Hematopoietic multipotent progenitor cell treated with erythropoietin and hydrocortisone succinate and interleukin-3 and kit ligand, for 17 days (in vitro differentiated cells): Measurements from ENCODE around the gene MTCL3.

Experiments used
- DNase-seq: peaks from one replicate; pipeline ENCODE4 v3.0.0-alpha.2; 2015; ENCODE audit warnings: low spot score

Gene MTCL3

DNA sequence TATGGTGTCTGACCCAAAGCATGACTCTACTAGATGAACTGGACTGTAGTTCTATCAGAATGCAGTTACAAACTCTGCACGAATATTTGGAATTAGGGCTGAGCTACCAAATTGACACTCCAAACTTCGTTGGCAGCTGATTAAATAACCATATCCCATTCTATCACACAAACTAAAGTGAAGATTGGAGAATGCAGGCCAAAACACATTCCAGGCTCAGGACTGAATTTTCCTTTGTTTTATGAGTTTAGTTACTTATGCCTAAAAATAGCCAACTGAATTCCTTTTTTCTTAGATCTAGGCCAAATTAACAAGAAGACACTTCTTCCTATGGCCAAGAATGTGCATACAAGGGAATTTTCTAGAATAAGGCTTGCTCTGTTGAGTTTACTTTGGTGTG is 50.2 kb downstream of the MTCL3 start:
- DNase-seq = no peak

DNA sequence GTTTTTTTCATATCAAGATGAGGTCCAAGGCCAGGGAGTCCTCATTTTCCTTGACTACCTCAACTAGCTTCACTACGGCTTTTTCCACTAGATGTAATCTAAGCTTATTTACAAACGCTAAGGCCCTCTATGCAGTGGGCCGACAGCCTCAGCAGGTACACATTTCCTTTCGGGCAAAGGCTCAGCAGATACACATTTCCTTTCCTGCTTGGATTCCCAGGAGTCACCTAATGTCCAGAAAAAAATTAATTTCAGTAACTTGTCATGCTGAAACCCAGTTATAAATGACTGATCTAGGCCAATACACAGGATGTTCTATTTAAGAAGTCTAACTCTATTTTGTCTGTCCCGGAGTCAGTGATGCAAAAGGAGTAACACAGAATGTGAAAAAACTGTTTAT is 52.7 kb downstream of the MTCL3 start:
- DNase-seq = no peak

DNA sequence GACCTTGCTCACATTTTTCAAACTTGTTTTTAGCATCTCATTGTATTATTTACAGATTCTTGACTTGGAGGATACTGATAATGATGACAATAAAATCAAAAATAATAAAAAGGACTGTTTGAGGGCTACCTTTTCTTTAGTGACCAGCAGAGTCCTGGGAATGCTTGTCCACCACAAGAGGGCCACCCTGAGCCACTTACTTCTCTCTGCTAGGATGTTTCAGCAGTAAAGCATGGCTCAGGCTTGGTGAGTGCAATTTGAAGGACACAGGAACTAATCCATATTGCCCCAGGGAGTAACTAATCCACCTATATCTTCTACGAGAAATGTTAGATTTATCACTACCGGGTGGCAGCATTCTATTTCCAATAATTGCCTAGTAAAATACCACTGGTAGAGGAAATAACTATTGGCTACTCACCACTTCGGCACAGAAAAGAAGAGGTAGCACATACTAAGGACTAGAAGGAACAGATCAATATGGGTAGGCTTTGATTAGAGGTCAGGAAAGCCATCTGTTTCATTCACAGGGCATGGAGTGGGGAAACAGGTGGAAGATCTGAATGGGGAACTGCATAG is 54.2 kb downstream of the MTCL3 start:
- DNase-seq = no peak

DNA sequence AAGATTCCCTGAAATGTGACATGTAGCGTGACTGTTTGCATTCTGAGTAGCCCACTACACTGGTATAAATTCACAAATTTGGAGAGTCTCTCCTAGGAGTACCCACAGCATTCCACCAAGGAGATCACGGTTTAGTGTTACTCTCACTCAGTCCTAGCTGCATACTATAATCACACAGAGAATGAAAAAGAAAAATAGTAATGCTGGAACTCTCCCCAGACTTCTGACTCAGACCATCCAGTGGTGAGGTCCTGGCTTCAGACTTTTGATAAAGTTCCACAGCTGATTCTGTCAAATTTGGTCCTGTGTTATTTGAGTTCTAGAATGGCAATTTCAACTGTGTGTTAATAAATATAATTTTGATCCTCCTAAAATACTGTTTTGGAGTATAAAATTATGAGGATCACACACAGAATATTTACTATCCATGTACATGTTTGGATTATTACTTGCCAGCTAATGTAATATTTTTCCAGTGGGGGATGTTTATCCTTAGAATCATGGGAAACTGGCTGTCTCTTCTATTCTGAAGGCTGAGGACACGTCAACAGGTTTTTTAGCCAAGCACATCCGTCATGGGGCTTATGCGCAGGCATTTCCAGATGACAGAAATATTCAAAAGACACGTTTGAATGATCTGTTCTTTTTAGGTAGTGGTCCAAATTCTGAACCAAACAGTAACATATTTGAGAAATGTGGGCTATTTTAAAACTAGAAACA is 54.8 kb downstream of the MTCL3 start:
- no peak for DNase-seq

DNA sequence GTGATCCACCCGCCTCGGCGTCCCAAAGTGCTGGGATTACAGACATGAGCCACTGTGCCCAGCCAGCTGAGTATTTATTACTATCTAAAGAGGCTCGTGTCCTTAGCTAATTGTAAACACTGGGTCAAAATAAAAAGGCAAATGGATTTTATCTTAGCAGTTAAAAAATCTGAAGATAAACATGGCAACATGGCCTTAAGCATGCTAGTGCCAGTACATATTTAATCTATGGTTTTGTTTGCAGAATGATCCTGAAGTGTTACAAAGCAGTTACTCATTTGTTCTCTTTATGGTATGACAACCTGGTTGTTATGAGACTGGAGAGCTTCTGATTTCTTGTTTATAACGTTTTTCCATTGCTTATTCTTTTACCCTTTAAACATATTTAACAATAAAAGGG is 56.1 kb downstream of the MTCL3 start:
- DNase-seq = no peak

DNA sequence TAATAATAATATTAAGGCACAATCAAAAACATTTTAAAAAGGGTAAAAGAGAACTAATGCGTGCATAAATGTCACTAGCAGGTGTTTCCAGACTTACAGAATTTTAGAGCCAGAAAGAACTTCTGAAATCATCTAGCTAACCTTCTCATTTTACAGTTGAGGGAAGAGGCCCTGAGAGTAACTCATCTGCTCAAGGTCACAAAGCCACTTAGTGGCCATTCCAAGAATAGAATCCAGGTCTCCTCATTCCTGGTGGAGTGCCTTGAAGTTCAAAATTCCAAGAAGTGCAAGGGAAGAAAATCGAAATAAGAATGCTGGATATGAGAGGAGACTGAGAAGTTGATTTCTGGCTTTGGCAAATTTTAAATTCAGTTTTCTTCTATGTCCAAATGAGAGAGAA is 56.8 kb downstream of the MTCL3 start:
- DNase-seq = no peak

DNA sequence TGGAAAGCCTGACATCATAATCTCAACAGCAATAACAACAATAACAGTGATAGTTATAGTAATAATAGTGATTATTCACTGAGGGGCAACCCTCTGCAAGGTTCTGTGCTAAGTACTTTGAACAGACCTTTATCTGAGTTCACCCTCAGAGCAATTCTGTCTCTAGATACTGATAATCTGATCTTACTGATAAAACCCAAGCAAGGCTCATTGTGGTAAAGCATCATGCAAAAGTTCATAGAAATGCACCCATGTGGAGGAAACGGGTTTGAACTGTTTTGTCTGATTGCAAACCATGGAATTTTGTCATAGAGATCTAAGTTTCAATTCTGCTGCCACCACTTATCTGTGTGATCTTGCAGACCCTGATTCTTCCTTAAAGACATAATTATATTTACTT is 58.7 kb downstream of the MTCL3 start:
- no peak for DNase-seq

DNA sequence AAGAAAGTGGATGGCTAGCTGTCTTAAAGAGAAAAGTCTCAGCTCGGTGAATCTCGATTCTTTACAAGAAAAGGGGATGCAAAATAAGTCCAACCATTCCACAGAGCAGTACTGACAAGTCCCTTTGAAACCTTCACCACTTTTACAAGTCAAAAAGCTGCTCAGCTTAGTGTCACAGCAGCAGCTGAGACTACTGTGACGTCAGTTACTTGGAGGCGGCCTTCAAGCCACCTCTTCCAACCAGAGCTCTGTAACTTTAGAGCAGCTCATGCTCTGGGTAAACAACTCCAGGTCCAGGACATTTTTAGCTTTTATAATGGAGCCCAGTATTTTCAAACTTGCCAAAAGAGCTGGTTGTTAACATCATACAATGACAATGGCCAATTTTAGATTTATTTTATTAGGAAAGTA is 59.9 kb downstream of the MTCL3 start, which contains the start of gene KIAA0408:
TSS of gene KIAA0408 (minus strand) at position 159 of the 411 bp plus-strand sequence. CDS start 5,408 bp downstream, outside the sequence.
- DNase-seq = no peak

DNA sequence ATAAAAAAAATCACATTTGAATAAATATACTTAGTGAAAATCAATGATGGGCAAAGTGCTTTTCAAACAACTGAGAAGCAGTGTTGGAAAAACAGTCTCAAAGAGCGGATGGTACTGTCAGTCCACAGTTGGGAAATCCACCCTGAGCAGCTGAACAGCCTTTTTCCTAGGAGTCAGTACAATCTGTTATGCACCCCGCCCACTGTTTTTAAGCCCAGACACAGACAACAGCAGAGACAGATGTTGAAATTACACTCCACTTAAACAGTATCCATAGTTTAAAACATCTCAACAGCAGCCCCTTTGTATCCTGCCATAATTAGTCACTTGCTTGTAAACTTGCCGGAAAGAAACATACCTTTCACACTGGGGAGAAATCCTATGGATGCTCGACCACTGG is 60.3 kb downstream of the MTCL3 start:
- no peak for DNase-seq

DNA sequence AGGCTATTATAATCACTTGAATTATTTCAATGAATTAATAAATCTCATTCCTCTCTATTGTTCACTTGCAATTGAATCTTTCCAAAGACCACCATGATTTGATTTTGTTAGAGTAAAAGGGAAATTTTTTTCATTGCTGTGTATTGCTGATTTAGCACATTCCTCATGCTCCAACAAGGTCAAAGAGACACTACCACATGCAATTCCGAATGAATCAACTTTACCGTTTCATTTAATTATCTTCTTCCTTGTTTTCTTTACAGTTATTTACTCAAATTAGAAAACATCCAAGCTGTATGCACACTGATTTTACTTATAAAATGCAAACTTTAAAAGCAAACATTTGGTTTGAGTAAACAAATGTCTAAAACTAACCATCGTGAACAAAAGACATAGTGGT is 60.9 kb downstream of the MTCL3 start:
- no peak for DNase-seq

DNA sequence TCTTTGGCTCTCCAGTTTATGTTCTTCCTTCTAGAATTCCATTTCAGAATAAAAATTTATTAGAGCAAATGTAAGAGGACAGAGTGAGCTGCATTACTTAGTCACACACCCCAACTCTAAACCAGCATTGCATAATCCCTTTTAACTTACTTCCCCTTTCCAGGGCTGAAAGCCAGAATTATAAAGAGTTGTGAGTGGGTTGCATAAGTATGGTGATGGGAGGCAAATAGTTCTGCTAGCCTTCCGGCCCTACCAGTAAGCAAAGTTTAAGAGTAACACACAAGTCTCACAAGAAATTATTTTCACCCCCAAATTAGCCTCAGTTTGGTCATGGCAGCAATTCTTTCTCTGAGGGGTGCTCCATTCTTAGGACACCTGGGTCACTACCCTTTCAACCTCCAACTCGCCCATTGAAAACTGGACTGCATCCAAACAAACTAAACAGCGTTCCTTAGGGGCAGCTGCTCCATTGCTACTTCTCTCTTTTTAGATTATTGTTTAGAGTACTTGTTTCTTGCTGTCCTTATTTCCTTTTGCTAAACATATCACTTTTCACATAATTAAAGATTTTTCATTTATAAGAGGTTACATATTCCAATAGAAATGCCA is 61.6 kb downstream of the MTCL3 start:
- DNase-seq = no peak

DNA sequence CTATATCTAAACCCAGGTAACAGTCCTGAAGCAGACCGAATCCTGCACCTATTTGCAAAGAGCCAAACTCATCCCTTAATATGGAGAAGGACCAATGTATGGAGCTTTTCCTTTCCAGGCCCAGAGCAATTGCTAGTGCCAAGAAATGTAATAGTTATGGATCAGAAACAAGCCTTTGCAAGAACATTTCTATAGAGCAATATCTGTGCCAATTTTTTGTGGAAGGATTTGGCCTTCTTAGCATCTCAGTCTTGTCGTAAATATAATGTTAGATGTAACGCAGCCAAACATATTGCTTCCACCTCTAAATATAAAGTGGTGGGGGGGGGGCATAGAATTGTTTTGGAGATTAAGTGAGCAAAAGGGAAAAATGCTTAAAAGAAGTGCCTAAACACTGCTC is 62.7 kb downstream of the MTCL3 start:
- DNase-seq = no peak

DNA sequence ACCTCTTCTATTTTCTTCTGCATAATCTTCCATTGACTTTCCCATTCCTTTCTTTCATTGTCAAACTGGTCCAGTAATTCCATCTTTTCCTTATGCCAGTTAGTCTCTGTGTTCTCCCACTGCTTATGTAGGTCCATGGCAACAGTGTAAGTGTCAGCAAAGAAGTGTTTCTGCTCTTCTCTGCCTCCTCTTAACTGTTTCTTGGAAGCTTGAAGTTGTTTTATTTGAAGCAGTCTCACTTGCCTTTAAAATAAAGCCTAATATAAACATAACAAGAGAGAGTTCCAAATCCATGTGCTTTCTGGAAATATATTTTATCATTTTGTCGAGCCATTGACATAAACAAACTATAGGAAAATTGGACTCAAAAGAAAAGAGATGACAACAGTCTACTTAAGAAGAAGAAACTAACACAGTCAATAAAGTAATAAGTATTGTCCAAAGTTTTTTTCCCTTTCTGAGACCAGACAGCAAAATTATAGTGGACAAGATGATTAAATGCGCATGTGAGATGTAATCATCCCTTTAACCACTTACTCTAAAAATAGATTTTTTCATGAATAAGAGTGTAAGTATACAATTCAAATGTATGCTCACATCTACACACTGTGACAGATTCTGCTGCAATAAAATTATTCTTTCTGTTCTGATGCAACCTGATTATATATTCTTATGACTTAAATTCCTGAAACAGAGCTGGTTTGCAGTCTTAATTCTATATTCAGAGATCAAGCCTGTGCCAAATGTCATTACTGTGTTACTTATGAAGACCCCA is 65.1 kb downstream of the MTCL3 start:
- no peak for DNase-seq

DNA sequence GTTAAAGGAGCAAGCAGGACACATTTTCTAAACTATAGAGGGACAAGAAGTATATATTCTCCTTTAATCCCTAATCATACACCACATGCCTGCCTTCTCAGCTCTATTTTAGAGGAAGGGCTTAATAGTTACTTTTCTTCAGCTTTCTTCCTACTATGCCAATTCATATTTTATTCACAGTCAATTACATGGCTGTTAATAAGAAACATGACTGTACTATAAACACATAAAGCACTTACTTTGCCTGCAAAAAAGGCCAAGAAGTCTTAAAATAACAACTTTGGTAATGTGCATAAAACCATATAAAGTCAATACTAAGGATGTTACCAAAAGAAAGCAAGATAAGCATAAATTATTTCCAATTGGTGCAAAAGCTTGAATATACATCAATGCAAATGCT is 66.3 kb downstream of the MTCL3 start:
- DNase-seq = no peak

DNA sequence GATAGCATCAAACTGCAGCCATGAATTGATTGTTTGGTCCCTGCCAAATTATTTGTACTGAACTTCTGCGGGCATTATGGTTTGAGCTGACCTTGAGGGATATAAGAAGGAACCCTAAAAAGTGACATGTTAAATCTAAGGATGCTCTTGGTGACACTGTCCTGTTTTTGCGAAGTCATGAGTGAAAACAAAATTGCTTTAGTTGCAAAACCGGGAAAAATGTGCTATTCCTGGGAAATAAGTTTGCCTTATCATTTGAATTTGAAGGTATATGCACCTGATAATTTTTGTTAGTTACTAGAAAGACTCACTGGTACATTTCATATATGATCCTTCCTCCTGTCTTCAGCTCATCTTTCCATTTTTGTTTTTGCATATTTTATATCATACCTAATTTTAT is 67.7 kb downstream of the MTCL3 start:
- DNase-seq = no peak

DNA sequence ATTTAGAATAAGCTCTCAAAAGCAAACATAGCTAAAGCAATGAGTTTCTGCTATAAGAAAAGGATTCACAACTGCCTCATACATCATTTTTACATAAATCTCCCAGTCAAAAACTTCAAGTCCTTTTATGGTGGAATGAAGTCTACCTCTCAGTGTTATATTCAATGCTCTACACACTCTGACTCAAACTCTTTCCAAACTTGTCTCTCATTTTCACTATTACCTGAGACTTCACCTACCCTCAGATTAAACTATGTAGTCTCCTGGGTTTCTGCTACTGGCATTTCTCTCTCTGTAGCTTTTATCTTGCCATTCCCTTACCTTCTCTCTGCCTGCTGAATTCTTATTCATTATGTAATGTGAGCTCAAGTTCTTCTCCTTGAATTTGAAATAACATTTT is 71.4 kb downstream of the MTCL3 start:
- no peak for DNase-seq

DNA sequence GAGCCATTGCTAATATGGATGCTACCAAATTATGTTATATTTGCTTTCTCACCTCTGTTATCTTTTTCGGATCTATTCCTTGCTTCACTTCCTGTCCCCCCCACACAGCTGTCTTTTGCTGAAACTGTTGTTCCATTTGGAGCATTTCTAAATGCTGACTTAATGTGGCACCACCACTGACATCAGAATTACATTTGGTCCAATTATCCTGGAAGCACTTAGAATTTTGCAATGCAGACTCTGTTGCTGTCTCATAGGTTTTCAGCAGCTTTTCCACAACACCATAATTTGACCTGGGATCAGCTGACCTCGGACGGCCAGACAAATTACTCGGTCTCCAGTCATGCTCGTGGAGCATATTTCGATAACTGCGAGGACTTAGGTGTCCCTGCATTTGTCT is 72.8 kb downstream of the MTCL3 start:
- no peak for DNase-seq

DNA sequence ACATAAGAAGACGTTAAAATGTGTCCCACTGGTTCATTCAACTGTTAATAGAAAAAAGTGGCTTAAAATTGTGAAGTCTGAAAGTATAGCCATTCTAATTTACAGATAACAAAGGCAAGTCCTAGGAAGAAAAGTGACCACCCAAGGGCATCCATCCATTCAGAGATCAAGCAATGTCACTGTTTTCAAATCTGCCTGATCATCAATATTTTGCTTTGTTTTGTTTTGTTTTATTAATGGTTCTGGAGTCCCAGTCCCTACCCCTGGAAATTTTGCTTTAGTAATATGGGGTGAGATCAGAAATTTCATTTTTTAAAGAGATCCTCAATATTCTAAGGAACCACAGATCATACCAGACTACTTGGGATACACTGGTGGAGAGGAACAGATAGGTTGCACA is 77.3 kb downstream of the MTCL3 start:
- no peak for DNase-seq

DNA sequence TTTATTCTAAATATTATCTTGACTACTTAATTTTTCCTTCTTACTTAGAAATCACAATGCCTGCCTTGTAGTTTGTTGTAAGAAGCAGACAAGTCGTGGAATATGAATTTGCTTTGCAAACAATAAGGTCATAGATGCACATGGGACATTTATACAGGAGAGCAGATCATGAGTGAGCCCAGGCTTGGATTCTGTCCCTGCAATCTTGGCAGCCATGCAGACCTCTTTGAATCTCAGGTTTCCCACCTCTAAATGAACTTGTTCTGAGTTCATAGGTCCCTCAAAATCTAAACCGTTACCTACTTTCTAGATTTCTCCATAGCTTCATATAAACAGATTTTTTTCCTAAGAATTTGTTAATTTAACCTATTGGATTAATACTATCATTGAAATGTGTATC is 79.4 kb downstream of the MTCL3 start:
- no peak for DNase-seq

DNA sequence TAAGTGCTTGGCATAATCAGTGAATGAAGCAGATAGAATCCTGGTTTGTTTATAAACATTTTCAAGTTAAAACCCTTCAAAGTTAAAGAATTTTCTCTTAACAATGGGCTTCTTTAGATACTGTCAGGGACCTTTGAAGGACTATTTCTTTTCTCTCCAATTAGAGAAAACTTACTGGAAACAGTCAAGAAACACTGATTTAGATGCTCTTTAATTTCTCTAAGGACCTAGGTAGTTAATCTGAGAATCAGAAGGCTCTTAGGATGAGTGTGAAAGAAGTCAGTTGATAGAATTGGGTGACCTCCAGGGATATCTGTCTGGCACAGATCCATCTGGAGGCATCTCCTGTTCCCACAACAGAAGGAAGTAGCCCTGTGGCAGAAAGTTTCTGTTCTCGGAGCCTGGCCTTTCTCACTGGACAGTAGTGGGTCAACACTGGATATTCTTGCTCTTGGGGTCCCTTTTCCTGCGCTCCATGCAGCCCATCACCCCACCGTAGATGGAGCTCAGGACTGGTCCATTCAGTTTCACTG is 82.5 kb downstream of the MTCL3 start:
- DNase-seq = no peak

DNA sequence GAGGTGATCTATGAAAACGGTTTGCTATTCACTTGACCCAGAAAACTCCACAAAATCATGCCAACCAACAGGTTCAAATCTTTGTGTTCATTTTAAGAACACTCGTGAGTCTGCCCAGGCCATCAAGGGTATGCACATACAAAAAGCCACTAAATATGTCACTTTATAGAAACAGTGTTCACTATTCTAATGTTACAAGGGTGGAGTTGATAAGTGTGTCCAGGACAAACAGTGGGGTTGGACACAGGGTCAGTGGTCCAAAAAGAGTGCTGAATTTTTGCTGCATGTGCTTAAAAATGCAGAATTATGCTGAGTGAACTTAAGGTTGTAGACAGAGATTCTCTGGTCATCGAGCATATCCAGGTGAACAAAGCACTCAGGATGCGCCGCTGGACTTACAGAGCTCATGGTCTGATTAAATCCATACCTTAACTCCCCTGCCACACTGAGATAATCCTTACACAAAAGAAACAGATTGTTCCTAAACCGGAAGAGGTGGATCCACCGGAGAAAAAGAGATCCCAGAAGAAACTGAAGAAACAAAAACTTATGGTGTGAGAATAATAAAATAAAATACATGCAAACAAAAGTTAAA is 83.4 kb downstream of the MTCL3 start:
- DNase-seq = no peak

DNA sequence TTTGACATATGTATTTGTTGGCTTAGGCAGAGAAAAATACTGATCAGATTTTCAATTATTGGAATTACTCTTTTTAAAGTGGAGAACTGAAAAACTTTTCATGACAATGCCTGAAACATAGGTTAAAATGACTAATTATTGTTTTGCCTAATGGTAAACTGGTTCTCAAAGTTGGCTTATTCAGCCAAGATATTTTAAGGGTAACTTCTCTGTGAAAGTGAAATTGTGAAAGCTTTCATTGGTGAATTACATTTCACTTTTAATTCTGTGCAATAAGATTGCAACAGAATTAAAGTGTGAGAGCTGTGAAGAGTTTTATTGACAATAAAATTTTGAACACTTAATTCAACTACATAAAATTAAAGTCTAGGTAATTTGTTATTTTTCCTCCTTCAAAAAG is 84.5 kb downstream of the MTCL3 start:
- no peak for DNase-seq
